Epithelial cell of esophagus (primary cell): ENCODE data around the gene CAMSAP1.
"Not testable (repeated sequence)": the region's sequence is repeated elsewhere in the genome, so short reads cannot be mapped to it uniquely, and the experiment has no call there.

Source experiments
- DNase-seq: peaks from one replicate; pipeline ENCODE4 v3.0.0; 2010; ENCODE audit warnings: low read depth
- H3K4me3 ChIP-seq: 2 replicates; pipeline ENCODE4 v1.5.1; 2011; ENCODE audit warnings: mild to moderate bottlenecking, low read length, control low read depth
- TF ChIP-seq, protein P1 (sequence below): IDR thresholded peaks from 2 replicates; pipeline ENCODE4 v1.5.1; 2011; ENCODE audit warnings: low read depth, mild to moderate bottlenecking, low read length, control low read depth, inconsistent platforms; ENCODE audit not compliant: insufficient read depth; ENCODE audit errors: missing control alignments

Gene CAMSAP1

DNA sequence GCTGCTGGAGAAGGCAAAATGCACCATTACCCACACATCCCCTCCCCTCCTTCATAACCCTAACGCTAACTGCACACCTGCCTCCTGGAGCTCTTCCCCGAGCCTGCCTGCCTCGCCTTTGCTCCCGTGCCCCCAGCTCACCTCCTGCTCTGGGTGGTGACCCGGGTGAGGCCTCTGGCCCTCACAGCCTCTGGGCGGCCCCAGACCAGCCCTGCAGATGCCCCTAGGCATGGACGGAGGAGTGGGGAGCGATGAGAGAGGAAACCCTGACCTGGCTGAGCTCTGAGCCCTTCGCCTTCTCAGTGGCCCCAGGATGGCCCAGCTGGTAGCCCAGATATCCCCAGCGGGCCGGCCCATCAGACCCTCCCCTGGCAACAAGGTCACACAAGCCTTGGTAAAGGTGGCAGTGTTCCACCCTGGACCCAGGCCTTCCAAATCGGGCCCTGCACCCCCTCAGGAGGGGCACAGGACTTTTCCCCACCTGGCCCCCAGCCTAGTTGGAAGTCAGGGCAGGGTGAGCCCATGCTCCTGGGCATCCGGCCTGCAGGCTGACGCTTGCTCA lies 14.5 kb upstream of the CAMSAP1 start:
- TF ChIP-seq, protein P1, sequence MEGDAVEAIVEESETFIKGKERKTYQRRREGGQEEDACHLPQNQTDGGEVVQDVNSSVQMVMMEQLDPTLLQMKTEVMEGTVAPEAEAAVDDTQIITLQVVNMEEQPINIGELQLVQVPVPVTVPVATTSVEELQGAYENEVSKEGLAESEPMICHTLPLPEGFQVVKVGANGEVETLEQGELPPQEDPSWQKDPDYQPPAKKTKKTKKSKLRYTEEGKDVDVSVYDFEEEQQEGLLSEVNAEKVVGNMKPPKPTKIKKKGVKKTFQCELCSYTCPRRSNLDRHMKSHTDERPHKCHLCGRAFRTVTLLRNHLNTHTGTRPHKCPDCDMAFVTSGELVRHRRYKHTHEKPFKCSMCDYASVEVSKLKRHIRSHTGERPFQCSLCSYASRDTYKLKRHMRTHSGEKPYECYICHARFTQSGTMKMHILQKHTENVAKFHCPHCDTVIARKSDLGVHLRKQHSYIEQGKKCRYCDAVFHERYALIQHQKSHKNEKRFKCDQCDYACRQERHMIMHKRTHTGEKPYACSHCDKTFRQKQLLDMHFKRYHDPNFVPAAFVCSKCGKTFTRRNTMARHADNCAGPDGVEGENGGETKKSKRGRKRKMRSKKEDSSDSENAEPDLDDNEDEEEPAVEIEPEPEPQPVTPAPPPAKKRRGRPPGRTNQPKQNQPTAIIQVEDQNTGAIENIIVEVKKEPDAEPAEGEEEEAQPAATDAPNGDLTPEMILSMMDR: no peak
- H3K4me3 ChIP-seq: no peak overlapping the region

DNA sequence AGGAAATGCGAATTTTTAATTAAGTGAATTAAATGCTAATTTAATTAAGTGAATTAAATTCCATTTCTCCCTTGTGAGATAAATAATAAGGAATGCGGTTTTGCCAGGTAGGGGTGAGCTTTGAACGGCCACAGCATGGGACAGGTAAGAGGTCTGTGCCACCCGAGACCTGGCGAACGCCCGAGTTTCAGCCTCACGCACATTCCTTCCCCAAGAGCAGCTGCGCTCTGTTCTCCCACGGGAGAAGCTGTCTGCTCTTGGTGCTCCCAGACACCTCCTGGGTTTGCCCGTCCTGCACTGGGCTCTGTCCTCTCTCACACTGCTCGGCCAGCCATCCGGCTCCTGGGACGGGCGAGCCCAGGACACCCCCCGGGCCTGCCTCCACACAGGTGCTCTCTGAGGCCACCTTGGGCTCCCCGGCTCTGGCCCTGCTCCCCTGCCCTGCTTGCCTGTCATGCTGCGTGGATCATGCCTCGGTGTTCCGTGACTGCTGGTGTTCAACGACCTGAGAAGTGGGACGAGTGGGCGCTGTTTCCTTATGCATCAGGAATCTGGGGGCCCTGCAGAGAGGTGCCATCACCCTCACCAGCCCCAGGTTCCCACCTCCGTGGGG lies 13.7 kb upstream of the CAMSAP1 start:
- no peak for DNase-seq
- TF ChIP-seq, protein P1: no peak
- no peak overlapping the region for H3K4me3 ChIP-seq

More for the DNA sequence above, 14.5 kb upstream of the CAMSAP1 start:
- DNase-seq: no peak

GRCh38 chr9:135920256-135920930 lies 13.0 kb upstream of the CAMSAP1 start:
- DNase-seq: no peak
- no peak overlapping the region for H3K4me3 ChIP-seq
- TF ChIP-seq, protein P1: no peak

DNA sequence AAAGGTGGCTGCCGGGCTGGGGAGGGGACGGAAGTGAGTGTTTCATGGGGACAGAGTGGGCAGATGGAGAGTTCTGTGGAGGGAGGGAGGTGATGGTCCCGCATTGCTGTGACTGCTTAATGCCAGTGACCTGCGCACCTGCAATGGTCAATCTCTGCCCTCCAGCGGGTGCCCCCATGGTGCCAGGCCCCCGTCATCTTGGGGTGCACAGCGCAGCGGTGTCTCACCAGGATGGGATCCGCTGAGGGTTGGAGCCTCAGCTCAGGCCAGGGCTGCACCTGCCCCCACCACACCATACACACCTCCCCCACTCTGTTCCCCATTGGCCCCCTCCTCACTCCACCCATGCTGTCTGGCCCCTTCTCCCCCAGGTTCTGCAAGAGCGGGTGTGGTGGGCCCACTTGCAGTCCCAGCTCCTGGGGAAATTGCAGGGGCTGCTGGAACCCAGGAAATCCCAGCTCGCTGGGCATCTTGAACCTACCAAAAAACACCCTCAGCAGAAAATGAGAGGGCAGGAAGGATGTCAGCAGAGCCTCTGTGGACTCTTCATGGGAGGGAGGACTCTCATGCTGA lies 12.1 kb upstream of the CAMSAP1 start:
- no peak overlapping the region for H3K4me3 ChIP-seq
- TF ChIP-seq, protein P1: no peak
- no peak for DNase-seq

- H3K4me3 ChIP-seq, DNase-seq: not testable (repeated sequence)
Measured at GRCh38 chr9:135916227-135916626, 8.9 kb upstream of the CAMSAP1 start.

GRCh38 chr9:135914921-135915320 lies 7.6 kb upstream of the CAMSAP1 start:
- no peak overlapping the region for H3K4me3 ChIP-seq
- TF ChIP-seq, protein P1: no peak
- no peak for DNase-seq

- not testable (repeated sequence) for DNase-seq, H3K4me3 ChIP-seq
Measured at GRCh38 chr9:135911233-135911632, 3.9 kb upstream of the CAMSAP1 start.

GRCh38 chr9:135910757-135911156 lies 3.4 kb upstream of the CAMSAP1 start:
- H3K4me3 ChIP-seq: no peak overlapping the region
- no peak for DNase-seq
- TF ChIP-seq, protein P1: no peak
